K562 (cell line): Measurements from ENCODE around the gene LGR6. TPM values are rescaled to one million over a fixed set of nuclear protein-coding genes. Genes with fewer than 3 reads are reported as not detected.
A peak's percentile ranks its signal among the peaks of the same experiment; 100 is the strongest.

Experiments
- DMBX1 ChIP-seq: fragments of 250-450 bp; sonication (Bioruptor Pico); IDR thresholded peaks from 2 replicates; pipeline ENCODE4 v1.8.0; 2022; ENCODE audit warnings: inconsistent platforms, mild to moderate bottlenecking, moderate library complexity, borderline replicate concordance
- HLTF ChIP-seq: fragments of 450-650 bp; IDR thresholded peaks from 2 replicates; pipeline ENCODE4 v1.6.1; 2016
- IRF2 ChIP-seq: sonication (generic); formaldehyde crosslinking; IDR thresholded peaks from 2 replicates; pipeline ENCODE4 v1.8.1; 2022; ENCODE audit warnings: mild to moderate bottlenecking, missing genetic modification reagents
- NR1H2 ChIP-seq: sonication (generic); formaldehyde crosslinking; IDR thresholded peaks from 2 replicates; pipeline ENCODE4 v1.4.0; 2020; ENCODE audit warnings: mild to moderate bottlenecking, missing genetic modification reagents
- POLR2A ChIP-seq: fragments of 450-650 bp; conservative IDR thresholded peaks from 2 replicates; pipeline ENCODE4 v1.6.1; 2016
- RBBP5 ChIP-seq: fragments of 200-600 bp; sonication (generic); IDR thresholded peaks from 2 replicates; pipeline ENCODE4 v1.6.1; 2012; ENCODE audit warnings: borderline replicate concordance, mild to moderate bottlenecking, low read length, control low read depth, inconsistent platforms; ENCODE audit not compliant: insufficient read depth, poor library complexity, severe bottlenecking
- RBM39 ChIP-seq: fragments of 200-400 bp; formaldehyde crosslinking; optimal IDR thresholded peaks from 2 replicates; pipeline ENCODE3; 2018; ENCODE audit warnings: low read depth, low read length
- RHOXF2B ChIP-seq: fragments of 250-450 bp; sonication (Bioruptor Pico); conservative IDR thresholded peaks from 2 replicates; pipeline ENCODE4 v1.5.1; 2021
- TAF9B ChIP-seq: fragments of 450-650 bp; IDR thresholded peaks from 2 replicates; pipeline ENCODE4 v1.6.1; 2018; ENCODE audit warnings: mild to moderate bottlenecking; ENCODE audit not compliant: partially characterized antibody
- ZNF134 ChIP-seq: fragments of 250-450 bp; sonication (Bioruptor Pico); conservative IDR thresholded peaks from 2 replicates; pipeline ENCODE4 v1.4.0; 2020
- ZNF184 ChIP-seq: sonication (generic); formaldehyde crosslinking; IDR thresholded peaks from 2 replicates; pipeline ENCODE4 v1.5.0; 2020; ENCODE audit warnings: missing genetic modification reagents
- ZNF561 ChIP-seq: fragments of 450-650 bp; formaldehyde crosslinking; conservative IDR thresholded peaks from 2 replicates; pipeline ENCODE4 v1.4.0; 2020; ENCODE audit warnings: mild to moderate bottlenecking, moderate library complexity
- polyA plus RNA-seq, 8 experiments: library from polyadenylated mRNA; depleted of rRNA in 4 of 8; stranded (reverse) in 5 of 8; unstranded in 3 of 8; fragments of >200 nt; fragmentation: Nextera tagmentation in 2 of 8; fragmentation: Illumina TruSeq in 1 of 8; extraction: Ambion mirVana in 2 of 8; extraction: Trizol in 1 of 8; gene quantifications; 2 replicates each; pipeline versions ENCODE4 v1.2.1 to v1.2.3, GENCODE V29; 2011 to 2014; ENCODE audit warnings: inconsistent platforms in 1 of 8, missing spikeins in 1 of 8
- total RNA-seq, 7 experiments: library from RNA; depleted of rRNA in 6 of 7; stranded (reverse); fragments of >200 nt in 6 of 7; fragmentation: Illumina TruSeq in 2 of 7; extraction: Trizol in 2 of 7; gene quantifications; 2 replicates each; pipeline versions ENCODE4 v1.2.1 to v1.2.3, GENCODE V29; 2011 to 2021; ENCODE audit warnings: low replicate concordance in 1 of 7
- TF ChIP-seq, protein P1 (sequence below): fragments of 150-350 bp; IDR thresholded peaks from 2 replicates; pipeline ENCODE4 v1.6.1; 2014; ENCODE audit warnings: low read depth, mild to moderate bottlenecking, low read length, borderline replicate concordance
- TF ChIP-seq, protein P2 (sequence below): IDR thresholded peaks from 3 replicates; pipeline ENCODE4 v1.6.1; 2011; ENCODE audit warnings: borderline replicate concordance, mild to moderate bottlenecking; ENCODE audit not compliant: insufficient read length, insufficient read depth
- TF ChIP-seq, protein P3 (sequence below): IDR thresholded peaks from 2 replicates; pipeline ENCODE4 v1.6.1; 2016; ENCODE audit warnings: missing genetic modification characterization, missing compliant biosample characterization
- TF ChIP-seq, protein P4 (sequence below): sonication (generic); IDR thresholded peaks from 2 replicates; pipeline ENCODE4 v1.6.1; 2016
- TF ChIP-seq, protein P5 (sequence below), 2 experiments: fragments of 450-650 bp in 1 of 2; sonication (generic) in 1 of 2; formaldehyde crosslinking; conservative IDR thresholded peaks; 2 replicates each; pipeline versions ENCODE4 v1.4.0 to v1.8.1; 2020 to 2022; ENCODE audit warnings: mild to moderate bottlenecking in 1 of 2, missing genetic modification reagents in 1 of 2
- TF ChIP-seq, protein P6 (sequence below): fragments of 450-650 bp; IDR thresholded peaks from 2 replicates; pipeline ENCODE4 v1.6.1; 2016; ENCODE audit warnings: antibody characterized with exemption

Gene LGR6
- total and polyA plus RNA-seq, 9 of the 15 experiments (the other 6 are each of a cell fraction or from before 2014, with no cell fraction given): 0.01 to 0.54 (median 0.17) TPM; not detected in 1

DNA sequence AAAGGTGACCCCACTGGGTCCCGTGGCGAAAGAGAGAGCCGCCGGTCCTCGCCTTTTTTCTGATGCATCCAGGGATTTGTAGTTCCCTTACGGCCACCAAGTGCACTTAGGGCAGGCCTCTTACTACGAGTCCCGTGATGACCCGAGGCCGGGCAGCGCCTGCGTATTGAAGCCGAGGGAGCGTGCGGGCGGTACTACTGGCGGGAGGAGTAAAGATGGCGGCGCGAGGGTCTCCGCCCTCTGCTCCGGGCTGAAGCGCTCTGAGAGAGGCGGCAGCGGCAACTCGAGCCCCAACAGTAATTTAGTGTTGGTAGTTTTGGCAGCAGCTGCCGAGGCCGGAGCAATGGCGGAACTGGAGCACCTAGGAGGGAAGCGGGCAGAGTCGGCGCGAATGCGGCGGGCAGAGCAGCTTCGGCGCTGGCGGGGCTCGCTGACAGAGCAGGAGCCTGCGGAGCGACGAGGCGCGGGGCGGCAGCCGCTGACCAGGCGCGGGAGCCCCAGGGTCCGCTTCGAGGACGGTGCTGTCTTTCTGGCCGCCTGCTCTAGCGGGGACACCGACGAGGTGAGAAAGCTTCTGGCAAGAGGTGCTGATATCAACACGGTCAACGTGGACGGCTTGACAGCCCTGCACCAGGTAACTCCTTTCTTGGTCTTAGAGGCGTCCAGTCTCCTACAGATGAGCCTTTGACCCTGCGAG lies 155.1 kb downstream of the LGR6 start, which contains the start of gene PPP1R12B (continued):
- TF ChIP-seq DMBX1 (CRISPR knock-in tag) (peak; percentile 83; the same call in 1 of the 2 replicates), ZNF134 (CRISPR knock-in tag) (peak; percentile 65), TAF9B (peak; percentile 92), RBM39 (no peak), ZNF184 (CRISPR knock-in tag) (no peak), NR1H2 (CRISPR knock-in tag) (0 out of 2 replicates have a peak, but pooled peaks have one; percentile 56), POLR2A (peak; percentile 86), RHOXF2B (CRISPR knock-in tag) (no peak), HLTF (no peak), RBBP5 (peak; percentile 99), ZNF561 (no peak), IRF2 (CRISPR knock-in tag) (no peak)
- TF ChIP-seq, protein P1, sequence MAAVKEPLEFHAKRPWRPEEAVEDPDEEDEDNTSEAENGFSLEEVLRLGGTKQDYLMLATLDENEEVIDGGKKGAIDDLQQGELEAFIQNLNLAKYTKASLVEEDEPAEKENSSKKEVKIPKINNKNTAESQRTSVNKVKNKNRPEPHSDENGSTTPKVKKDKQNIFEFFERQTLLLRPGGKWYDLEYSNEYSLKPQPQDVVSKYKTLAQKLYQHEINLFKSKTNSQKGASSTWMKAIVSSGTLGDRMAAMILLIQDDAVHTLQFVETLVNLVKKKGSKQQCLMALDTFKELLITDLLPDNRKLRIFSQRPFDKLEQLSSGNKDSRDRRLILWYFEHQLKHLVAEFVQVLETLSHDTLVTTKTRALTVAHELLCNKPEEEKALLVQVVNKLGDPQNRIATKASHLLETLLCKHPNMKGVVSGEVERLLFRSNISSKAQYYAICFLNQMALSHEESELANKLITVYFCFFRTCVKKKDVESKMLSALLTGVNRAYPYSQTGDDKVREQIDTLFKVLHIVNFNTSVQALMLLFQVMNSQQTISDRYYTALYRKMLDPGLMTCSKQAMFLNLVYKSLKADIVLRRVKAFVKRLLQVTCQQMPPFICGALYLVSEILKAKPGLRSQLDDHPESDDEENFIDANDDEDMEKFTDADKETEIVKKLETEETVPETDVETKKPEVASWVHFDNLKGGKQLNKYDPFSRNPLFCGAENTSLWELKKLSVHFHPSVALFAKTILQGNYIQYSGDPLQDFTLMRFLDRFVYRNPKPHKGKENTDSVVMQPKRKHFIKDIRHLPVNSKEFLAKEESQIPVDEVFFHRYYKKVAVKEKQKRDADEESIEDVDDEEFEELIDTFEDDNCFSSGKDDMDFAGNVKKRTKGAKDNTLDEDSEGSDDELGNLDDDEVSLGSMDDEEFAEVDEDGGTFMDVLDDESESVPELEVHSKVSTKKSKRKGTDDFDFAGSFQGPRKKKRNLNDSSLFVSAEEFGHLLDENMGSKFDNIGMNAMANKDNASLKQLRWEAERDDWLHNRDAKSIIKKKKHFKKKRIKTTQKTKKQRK: no peak
- TF ChIP-seq, protein P2, sequence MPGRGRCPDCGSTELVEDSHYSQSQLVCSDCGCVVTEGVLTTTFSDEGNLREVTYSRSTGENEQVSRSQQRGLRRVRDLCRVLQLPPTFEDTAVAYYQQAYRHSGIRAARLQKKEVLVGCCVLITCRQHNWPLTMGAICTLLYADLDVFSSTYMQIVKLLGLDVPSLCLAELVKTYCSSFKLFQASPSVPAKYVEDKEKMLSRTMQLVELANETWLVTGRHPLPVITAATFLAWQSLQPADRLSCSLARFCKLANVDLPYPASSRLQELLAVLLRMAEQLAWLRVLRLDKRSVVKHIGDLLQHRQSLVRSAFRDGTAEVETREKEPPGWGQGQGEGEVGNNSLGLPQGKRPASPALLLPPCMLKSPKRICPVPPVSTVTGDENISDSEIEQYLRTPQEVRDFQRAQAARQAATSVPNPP: no peak
- TF ChIP-seq, protein P3, sequence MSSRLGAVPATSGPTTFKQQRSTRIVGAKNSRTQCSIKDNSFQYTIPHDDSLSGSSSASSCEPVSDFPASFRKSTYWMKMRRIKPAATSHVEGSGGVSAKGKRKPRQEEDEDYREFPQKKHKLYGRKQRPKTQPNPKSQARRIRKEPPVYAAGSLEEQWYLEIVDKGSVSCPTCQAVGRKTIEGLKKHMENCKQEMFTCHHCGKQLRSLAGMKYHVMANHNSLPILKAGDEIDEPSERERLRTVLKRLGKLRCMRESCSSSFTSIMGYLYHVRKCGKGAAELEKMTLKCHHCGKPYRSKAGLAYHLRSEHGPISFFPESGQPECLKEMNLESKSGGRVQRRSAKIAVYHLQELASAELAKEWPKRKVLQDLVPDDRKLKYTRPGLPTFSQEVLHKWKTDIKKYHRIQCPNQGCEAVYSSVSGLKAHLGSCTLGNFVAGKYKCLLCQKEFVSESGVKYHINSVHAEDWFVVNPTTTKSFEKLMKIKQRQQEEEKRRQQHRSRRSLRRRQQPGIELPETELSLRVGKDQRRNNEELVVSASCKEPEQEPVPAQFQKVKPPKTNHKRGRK: no peak
- TF ChIP-seq, protein P4, sequence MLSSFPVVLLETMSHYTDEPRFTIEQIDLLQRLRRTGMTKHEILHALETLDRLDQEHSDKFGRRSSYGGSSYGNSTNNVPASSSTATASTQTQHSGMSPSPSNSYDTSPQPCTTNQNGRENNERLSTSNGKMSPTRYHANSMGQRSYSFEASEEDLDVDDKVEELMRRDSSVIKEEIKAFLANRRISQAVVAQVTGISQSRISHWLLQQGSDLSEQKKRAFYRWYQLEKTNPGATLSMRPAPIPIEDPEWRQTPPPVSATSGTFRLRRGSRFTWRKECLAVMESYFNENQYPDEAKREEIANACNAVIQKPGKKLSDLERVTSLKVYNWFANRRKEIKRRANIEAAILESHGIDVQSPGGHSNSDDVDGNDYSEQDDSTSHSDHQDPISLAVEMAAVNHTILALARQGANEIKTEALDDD: no peak
- TF ChIP-seq, protein P5, sequence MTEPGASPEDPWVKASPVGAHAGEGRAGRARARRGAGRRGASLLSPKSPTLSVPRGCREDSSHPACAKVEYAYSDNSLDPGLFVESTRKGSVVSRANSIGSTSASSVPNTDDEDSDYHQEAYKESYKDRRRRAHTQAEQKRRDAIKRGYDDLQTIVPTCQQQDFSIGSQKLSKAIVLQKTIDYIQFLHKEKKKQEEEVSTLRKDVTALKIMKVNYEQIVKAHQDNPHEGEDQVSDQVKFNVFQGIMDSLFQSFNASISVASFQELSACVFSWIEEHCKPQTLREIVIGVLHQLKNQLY (CRISPR knock-in tag; conservative IDR thresholded peaks at IDR 0.05): no peak; a peak in 1 of 4 replicates
- TF ChIP-seq, protein P6, sequence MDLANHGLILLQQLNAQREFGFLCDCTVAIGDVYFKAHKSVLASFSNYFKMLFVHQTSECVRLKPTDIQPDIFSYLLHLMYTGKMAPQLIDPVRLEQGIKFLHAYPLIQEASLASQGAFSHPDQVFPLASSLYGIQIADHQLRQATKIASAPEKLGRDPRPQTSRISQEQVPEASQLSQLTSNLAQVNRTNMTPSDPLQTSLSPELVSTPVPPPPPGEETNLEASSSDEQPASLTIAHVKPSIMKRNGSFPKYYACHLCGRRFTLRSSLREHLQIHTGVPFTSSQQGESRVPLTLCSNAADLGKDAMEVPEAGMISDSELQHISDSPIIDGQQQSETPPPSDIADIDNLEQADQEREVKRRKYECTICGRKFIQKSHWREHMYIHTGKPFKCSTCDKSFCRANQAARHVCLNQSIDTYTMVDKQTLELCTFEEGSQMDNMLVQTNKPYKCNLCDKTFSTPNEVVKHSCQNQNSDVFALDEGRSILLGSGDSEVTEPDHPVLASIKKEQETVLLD: peak; percentile 97
